Spleen (tissue), 7 donors: Measurements from ENCODE around the gene HHLA2.

ENCODE experiments used
- CTCF ChIP-seq, 11 experiments: fragments of 200-600 bp in 7 of 11; fragments of 450-650 bp in 4 of 11; sonication (generic) in 4 of 11; IDR thresholded peaks in 8 of 11; conservative IDR thresholded peaks in 3 of 11; 1 replicate in 7 of 11; 2 replicates in 4 of 11; pipeline versions ENCODE4 v1.4.0 to v1.8.0; 2016 to 2021; ENCODE audit warnings: antibody characterized with exemption in 11 of 11, inconsistent platforms in 4 of 11, mild to moderate bottlenecking in 1 of 11
- POLR2A ChIP-seq, 3 donors: fragments of 450-650 bp; IDR thresholded peaks; one replicate each; pipeline ENCODE4 v1.5.1; 2017; ENCODE audit warnings: antibody characterized with exemption in 3 of 3, mild to moderate bottlenecking in 1 of 3
- donor health status: DM: no; HTN: no; CAD: no; lungs with moderate emphysema.
- donor health status: DM: no; HTN: no; CAD: no.
- donor health status: DM: no; HTN: no; CAD: no.

GRCh38 chr3:108414007-108414406 lies 117.7 kb downstream of the HHLA2 start:
- TF ChIP-seq CTCF (IDR thresholded peaks at IDR 0.05 in 8 of 11, conservative IDR thresholded peaks at IDR 0.05 in 3 of 11) = no peak
- no peak for TF ChIP-seq POLR2A (IDR thresholded peaks at IDR 0.05)
